ENCODE data around the gene ARHGAP9.

DNA sequence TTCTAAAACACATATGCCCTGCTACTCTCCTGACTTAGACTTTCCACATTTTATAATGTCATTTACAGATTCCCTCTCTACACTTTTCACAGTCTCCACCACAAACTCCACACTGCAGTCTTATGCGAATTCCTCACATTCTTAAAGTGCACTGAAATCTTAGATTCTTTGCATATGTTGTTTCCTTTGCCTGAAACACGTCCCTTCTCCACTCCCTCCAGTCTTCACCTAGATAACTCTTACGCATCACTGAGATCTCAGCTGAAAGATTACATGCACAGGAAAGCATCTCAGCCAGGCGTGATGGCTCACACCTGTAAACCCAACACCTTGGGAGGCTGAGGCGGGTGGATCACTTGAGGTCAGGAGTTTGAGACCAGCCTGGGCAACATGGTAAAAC lies 3.8 kb upstream of the ARHGAP9 start:
- TF ChIP-seq, protein P1, sequence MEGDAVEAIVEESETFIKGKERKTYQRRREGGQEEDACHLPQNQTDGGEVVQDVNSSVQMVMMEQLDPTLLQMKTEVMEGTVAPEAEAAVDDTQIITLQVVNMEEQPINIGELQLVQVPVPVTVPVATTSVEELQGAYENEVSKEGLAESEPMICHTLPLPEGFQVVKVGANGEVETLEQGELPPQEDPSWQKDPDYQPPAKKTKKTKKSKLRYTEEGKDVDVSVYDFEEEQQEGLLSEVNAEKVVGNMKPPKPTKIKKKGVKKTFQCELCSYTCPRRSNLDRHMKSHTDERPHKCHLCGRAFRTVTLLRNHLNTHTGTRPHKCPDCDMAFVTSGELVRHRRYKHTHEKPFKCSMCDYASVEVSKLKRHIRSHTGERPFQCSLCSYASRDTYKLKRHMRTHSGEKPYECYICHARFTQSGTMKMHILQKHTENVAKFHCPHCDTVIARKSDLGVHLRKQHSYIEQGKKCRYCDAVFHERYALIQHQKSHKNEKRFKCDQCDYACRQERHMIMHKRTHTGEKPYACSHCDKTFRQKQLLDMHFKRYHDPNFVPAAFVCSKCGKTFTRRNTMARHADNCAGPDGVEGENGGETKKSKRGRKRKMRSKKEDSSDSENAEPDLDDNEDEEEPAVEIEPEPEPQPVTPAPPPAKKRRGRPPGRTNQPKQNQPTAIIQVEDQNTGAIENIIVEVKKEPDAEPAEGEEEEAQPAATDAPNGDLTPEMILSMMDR (IDR thresholded peaks at IDR 0.05): no peak
- TF ChIP-seq POLR2A (IDR thresholded peaks at IDR 0.05) (no peak), EP300 (IDR thresholded peaks at IDR 0.05) (no peak)

Data from tibial nerve (tissue), 4 donors.